Neural cell (in vitro differentiated cells): ENCODE data around the gene SMOC1. TPM values are rescaled to one million over a fixed set of nuclear protein-coding genes. Genes with fewer than 3 reads are reported as not detected.

Experiments
- H2AFZ ChIP-seq: fragments of 200-600, 300-800 bp; sonication (generic), shearing (Covaris generic); 2 replicates; pipeline ENCODE4 v1.6.0; 2014; ENCODE audit warnings: low read depth, mild to moderate bottlenecking, antibody characterized with exemption, low read length, moderate library complexity
- H3F3A ChIP-seq: fragments of 200-600 bp; shearing (Covaris generic); 2 replicates; pipeline ENCODE4 v1.6.1; 2016; ENCODE audit warnings: mild to moderate bottlenecking, moderate library complexity, mixed read lengths, antibody characterized with exemption, low read length; ENCODE audit not compliant: insufficient read depth, poor library complexity, severe bottlenecking
- H3K27ac ChIP-seq: fragments of 200-600, 300-800 bp; sonication (generic), shearing (Covaris generic); 2 replicates; pipeline ENCODE4 v1.5.1; 2014; ENCODE audit warnings: mild to moderate bottlenecking, low read length, moderate library complexity
- H3K27me3 ChIP-seq: fragments of 300-800, 200-600 bp; sonication (generic), shearing (Covaris generic); 2 replicates; pipeline ENCODE4 v1.6.0; 2014; ENCODE audit warnings: mild to moderate bottlenecking, low read depth, low read length, moderate library complexity; ENCODE audit not compliant: insufficient read depth
- H3K36me3 ChIP-seq: fragments of 300-800, 200-600 bp; sonication (generic), shearing (Covaris generic); 2 replicates; pipeline ENCODE4 v1.5.1; 2014; ENCODE audit warnings: mild to moderate bottlenecking, antibody characterized with exemption, low read length, moderate library complexity; ENCODE audit not compliant: insufficient read depth
- H3K4me2 ChIP-seq: fragments of 300-800, 200-600 bp; sonication (generic), shearing (Covaris generic); 2 replicates; pipeline ENCODE4 v1.6.0; 2014; ENCODE audit warnings: mild to moderate bottlenecking, low read length
- H3K4me3 ChIP-seq: fragments of 300-800, 200-600 bp; sonication (generic), shearing (Covaris generic); 2 replicates; pipeline ENCODE4 v1.5.1; 2014; ENCODE audit warnings: mild to moderate bottlenecking, low read length, moderate library complexity
- H3K79me2 ChIP-seq: fragments of 200-600 bp; shearing (Covaris generic); replicated peaks from 2 replicates; pipeline ENCODE4 v1.6.0; 2014; ENCODE audit warnings: mild to moderate bottlenecking, low read length, moderate library complexity; ENCODE audit not compliant: insufficient read depth
- H3K9ac ChIP-seq: fragments of 300-800, 200-600 bp; sonication (generic), shearing (Covaris generic); 2 replicates; pipeline ENCODE4 v1.6.1; 2016; ENCODE audit warnings: mild to moderate bottlenecking, low read length, mixed read lengths
- H3K9me2 ChIP-seq: fragments of 200-600 bp; shearing (Covaris generic); 2 replicates; pipeline ENCODE4 v1.6.1; 2016; ENCODE audit warnings: mild to moderate bottlenecking, low read length, mixed read lengths; ENCODE audit not compliant: insufficient read depth
- H3K9me3 ChIP-seq: fragments of 200-600, 300-800 bp; sonication (generic), shearing (Covaris generic); 2 replicates; pipeline ENCODE4 v1.6.1; 2016; ENCODE audit warnings: mild to moderate bottlenecking, mixed run types, low read length, moderate library complexity, mixed read lengths
- H4K20me1 ChIP-seq: fragments of 200-600 bp; shearing (Covaris generic); 2 replicates; pipeline ENCODE4 v1.6.1; 2016; ENCODE audit warnings: mild to moderate bottlenecking, mixed run types; ENCODE audit not compliant: insufficient read depth
- EP300 ChIP-seq: fragments of 450-650 bp; conservative IDR thresholded peaks from 2 replicates; pipeline ENCODE4 v1.6.1; 2014; ENCODE audit warnings: antibody characterized with exemption, mild to moderate bottlenecking, moderate library complexity; ENCODE audit not compliant: poor library complexity, severe bottlenecking
- EZH2 ChIP-seq: fragments of 200-600, 300-800 bp; shearing (Covaris generic), sonication (generic); IDR thresholded peaks from 2 replicates; pipeline ENCODE4 v1.6.1; 2014; ENCODE audit warnings: antibody characterized with exemption, low read length, borderline replicate concordance, mild to moderate bottlenecking; ENCODE audit not compliant: insufficient read depth, poor library complexity, severe bottlenecking
- MXI1 ChIP-seq: fragments of 450-650 bp; conservative IDR thresholded peaks from 2 replicates; pipeline ENCODE4 v1.6.1; 2014; ENCODE audit warnings: antibody characterized with exemption, mild to moderate bottlenecking; ENCODE audit not compliant: poor library complexity, severe bottlenecking
- POLR2AphosphoS5 ChIP-seq: IDR thresholded peaks from 2 replicates; pipeline ENCODE4 v1.6.1; 2012
- RAD21 ChIP-seq: fragments of 450-650 bp; conservative IDR thresholded peaks from 2 replicates; pipeline ENCODE4 v1.6.1; 2014; ENCODE audit warnings: antibody characterized with exemption, mild to moderate bottlenecking, moderate library complexity
- REST ChIP-seq: IDR thresholded peaks from 2 replicates; pipeline ENCODE4 v1.6.1; 2012; ENCODE audit warnings: borderline replicate concordance
- SMC3 ChIP-seq: fragments of 450-650 bp; conservative IDR thresholded peaks from 2 replicates; pipeline ENCODE4 v1.6.1; 2014; ENCODE audit warnings: antibody characterized with exemption, mild to moderate bottlenecking, moderate library complexity; ENCODE audit not compliant: poor library complexity
- TAF1 ChIP-seq: IDR thresholded peaks from 2 replicates; pipeline ENCODE4 v1.6.1; 2012; ENCODE audit warnings: low read depth
- polyA plus RNA-seq: library from polyadenylated mRNA; depleted of rRNA; stranded (reverse); fragments of >200 nt; gene quantifications from 2 replicates; pipeline ENCODE4 v1.2.3, GENCODE V29; 2014
- TF ChIP-seq, protein P1 (sequence below): fragments of 450-650 bp; IDR thresholded peaks from 2 replicates; pipeline ENCODE4 v1.5.1; 2014; ENCODE audit warnings: antibody characterized with exemption, mild to moderate bottlenecking, moderate library complexity; ENCODE audit not compliant: poor library complexity, severe bottlenecking

The SMOC1 gene
- polyA plus RNA-seq, 1 donor from 2014 or later, result 8.7 TPM

GRCh38 chr14:70000601-70001000, 121.4 kb downstream of the SMOC1 start:
- H3K27ac ChIP-seq, result no peak overlapping the region
- TF ChIP-seq EZH2, result no peak
- no peak for TF ChIP-seq RAD21
- TF ChIP-seq MXI1, result no peak
- no peak for TF ChIP-seq REST
- TF ChIP-seq, protein P1, sequence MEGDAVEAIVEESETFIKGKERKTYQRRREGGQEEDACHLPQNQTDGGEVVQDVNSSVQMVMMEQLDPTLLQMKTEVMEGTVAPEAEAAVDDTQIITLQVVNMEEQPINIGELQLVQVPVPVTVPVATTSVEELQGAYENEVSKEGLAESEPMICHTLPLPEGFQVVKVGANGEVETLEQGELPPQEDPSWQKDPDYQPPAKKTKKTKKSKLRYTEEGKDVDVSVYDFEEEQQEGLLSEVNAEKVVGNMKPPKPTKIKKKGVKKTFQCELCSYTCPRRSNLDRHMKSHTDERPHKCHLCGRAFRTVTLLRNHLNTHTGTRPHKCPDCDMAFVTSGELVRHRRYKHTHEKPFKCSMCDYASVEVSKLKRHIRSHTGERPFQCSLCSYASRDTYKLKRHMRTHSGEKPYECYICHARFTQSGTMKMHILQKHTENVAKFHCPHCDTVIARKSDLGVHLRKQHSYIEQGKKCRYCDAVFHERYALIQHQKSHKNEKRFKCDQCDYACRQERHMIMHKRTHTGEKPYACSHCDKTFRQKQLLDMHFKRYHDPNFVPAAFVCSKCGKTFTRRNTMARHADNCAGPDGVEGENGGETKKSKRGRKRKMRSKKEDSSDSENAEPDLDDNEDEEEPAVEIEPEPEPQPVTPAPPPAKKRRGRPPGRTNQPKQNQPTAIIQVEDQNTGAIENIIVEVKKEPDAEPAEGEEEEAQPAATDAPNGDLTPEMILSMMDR, result no peak
- TF ChIP-seq TAF1, result no peak
- no peak for TF ChIP-seq POLR2AphosphoS5
- TF ChIP-seq SMC3, result no peak
- TF ChIP-seq EP300, result no peak
- no peaks in the 10 kb centered on the region for H3K9me3 ChIP-seq
- H3K9ac ChIP-seq, result no peak overlapping the region
- no peak overlapping the region for H3K4me2 ChIP-seq
- H2AFZ ChIP-seq, result no peak overlapping the region
- no peak overlapping the region for H3K4me3 ChIP-seq
- no peaks in the 10 kb centered on the region for H3K9me2 ChIP-seq
- H3K27me3 ChIP-seq, result no peaks in the 10 kb centered on the region
- H3F3A ChIP-seq, result no peaks in the 10 kb centered on the region
- H3K36me3 ChIP-seq, result no peaks in the 10 kb centered on the region
- no peaks in the 10 kb centered on the region for H4K20me1 ChIP-seq
- no peaks in the 10 kb centered on the region for H3K79me2 ChIP-seq

DNA sequence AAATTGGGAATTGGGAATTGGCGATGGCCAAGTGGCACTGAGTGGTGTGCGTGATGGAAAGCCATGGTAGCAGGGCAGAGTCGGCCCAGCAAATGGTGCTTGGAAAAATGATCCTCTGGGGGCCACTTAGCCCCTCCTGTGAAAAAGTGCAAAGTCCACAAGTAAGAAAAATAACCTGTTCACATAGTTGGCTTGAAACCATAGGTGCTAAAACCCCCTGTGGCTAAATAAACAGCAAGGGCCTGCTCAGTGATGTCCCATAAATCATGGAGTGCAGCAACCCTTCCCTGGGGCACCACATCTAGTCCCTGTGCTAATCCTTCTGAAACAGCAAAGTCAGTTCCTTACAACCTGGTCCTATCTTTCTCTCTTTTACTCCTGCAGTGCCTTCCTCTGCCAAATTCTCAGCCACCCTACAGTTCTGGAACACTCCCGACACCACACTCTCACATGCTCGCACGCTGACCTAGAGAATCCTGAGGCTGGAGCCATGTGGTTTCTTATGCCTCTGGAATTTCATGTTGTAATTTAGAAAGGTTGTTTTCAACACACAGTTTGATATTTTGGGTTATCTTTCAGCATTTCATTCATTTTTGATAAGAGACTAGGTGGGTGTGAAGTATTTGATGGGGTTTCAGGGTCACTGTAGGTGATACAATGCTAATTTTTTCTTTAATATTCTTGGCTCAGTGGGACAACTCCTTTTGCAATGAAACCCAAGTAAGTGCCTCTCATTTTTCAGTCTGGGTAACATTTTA, 123.6 kb downstream of the SMOC1 start:
- no peaks in the 10 kb centered on the region for H3K36me3 ChIP-seq
- TF ChIP-seq EZH2 (no peak), RAD21 (no peak), TAF1 (no peak), REST (no peak), EP300 (no peak), POLR2AphosphoS5 (no peak), SMC3 (no peak), MXI1 (no peak)
- TF ChIP-seq, protein P1, result no peak
- H3K27ac ChIP-seq, result no peak overlapping the region
- H3K4me3 ChIP-seq, result no peak overlapping the region
- no peaks in the 10 kb centered on the region for H3F3A ChIP-seq
- H4K20me1 ChIP-seq, result no peaks in the 10 kb centered on the region
- H3K9me2 ChIP-seq, result no peaks in the 10 kb centered on the region
- no peak overlapping the region for H3K4me2 ChIP-seq
- H3K79me2 ChIP-seq, result no peaks in the 10 kb centered on the region
- no peaks in the 10 kb centered on the region for H3K9me3 ChIP-seq
- no peaks in the 10 kb centered on the region for H3K27me3 ChIP-seq
- H3K9ac ChIP-seq, result no peak overlapping the region
- H2AFZ ChIP-seq, result no peak overlapping the region
